HuH-7.5 (cell line): ENCODE measurements around the gene POP4.

Experiments used
- DNase-seq: peaks from one replicate; pipeline ENCODE4 v3.0.0; 2011; ENCODE audit warnings: low spot score

Gene POP4

GRCh38 chr19:29663861-29664752 lies 58.0 kb downstream of the POP4 start:
- DNase-seq, result no peak

GRCh38 chr19:29664753-29665214 lies 58.7 kb downstream of the POP4 start:
- DNase-seq, result no peak

DNA sequence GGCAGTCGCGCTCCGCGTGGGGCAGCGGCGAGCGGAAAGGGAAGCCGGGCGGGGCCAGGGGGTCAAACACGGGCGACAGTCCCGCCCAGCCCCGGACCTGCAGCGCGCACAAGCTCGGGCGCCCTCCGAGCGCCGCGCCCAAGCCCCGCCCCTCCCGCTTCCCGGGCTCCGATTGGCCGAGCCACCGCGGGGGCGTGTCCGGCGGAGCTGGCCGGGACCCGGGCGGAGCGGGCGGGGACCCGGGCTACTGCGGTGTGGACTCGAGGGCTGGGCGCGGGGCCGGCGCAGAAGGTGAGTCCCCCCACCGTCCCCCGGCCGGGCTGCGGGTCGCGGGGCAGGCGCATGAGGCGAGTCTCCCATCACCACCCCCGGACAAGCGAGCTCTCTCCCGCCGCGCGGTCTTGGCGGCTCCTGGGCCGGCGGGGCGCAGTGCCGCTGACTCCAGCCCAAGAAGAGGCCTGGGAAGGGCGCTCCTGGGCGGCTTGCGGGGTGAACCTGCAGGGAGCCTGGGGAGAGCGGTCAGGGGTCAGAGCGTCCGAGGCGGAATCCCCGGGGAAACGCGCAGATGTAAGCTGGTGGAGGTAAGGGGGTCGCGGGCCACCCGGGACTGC lies 59.2 kb downstream of the POP4 start, which contains the start of gene PLEKHF1:
Gene PLEKHF1 (plus strand): TSS at position 247 of the 611 bp plus-strand sequence. CDS start 8,379 bp downstream, outside the sequence.
- peak; percentile 91 for DNase-seq

DNA sequence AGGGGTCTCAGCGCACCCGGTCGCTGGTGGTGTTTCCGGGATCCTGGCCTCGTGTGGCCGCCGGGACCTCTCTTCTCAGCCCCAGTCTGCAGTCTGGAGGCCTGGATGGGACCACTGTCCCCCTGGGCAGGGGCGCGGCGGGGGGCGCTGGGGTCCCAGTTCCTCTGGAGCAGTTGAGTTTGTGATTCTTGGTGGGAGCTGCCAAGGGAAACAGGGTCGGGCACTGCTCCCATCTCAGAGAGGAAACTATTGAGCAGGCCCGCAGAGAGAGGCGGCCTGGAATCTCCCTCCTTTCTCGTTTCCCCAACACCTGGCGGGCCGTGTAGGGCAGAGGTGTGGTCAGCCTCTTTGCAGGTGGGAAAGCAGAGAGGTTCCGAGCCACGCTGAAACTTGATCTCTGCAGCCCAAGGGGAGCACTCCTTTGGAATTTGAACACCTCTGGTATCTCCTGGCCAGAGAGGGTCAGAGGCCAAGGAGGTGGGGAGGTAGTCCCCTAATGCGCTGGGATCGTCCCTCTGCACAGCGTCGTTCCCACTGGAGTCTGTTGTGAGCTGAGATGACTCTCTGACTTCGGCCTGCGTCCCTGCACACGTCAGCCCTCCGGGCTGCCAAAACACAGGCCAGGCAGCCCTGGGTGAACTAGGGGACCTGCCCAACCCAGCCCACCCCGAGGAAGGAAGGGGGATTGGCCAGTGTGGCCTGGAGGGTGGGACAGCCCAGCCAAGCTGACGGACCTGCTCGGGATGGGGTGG lies 59.9 kb downstream of the POP4 start:
- DNase-seq, result no peak
